ENCODE data around the gene PPP2R2C.

- no peak for TF ChIP-seq EZH2 (IDR thresholded peaks at IDR 0.05; ENCODE audit: insufficient read depth, poor library complexity, severe bottlenecking)
- no peak for TF ChIP-seq EZH2phosphoT487 (IDR thresholded peaks at IDR 0.05; ENCODE audit: insufficient read depth, low read depth)
Measured at GRCh38 chr4:6445403-6446129, 26.8 kb downstream of the PPP2R2C start.
